Small intestine (tissue), 7 donors: ENCODE measurements around the gene ZNF536. TPM values are rescaled to one million over a fixed set of nuclear protein-coding genes. Genes with fewer than 3 reads are reported as not detected.

ENCODE experiments used
- DNase-seq, 2 donors: peaks; one replicate each; pipeline versions ENCODE4 v3.0.0 to v3.0.0-alpha.2; 2013
- FAIRE-seq: peaks from 2 replicates; lab custom pipeline; 2012; peaks lifted over from hg19 to GRCh38; lab: Jason Lieb, UNC
- H3K27ac ChIP-seq, 3 donors: one replicate each; pipeline ENCODE4 v1.5.1; 2013; ENCODE audit warnings: low read length in 2 of 3, mild to moderate bottlenecking in 2 of 3, control low read depth in 1 of 3, inconsistent platforms in 1 of 3, low read depth in 1 of 3, moderate library complexity in 1 of 3
- H3K27me3 ChIP-seq, 3 donors: one replicate each; pipeline ENCODE4 v1.6.1; 2013; ENCODE audit warnings: low read length in 3 of 3, inconsistent platforms in 1 of 3; ENCODE audit not compliant: control insufficient read depth in 3 of 3, insufficient read depth in 3 of 3
- H3K36me3 ChIP-seq, 3 donors: one replicate each; pipeline ENCODE4 v1.6.1; 2013; ENCODE audit warnings: low read length in 3 of 3, inconsistent platforms in 1 of 3, low read depth in 1 of 3, mild to moderate bottlenecking in 1 of 3, moderate library complexity in 1 of 3; ENCODE audit not compliant: control insufficient read depth in 3 of 3, insufficient read depth in 2 of 3
- H3K4me1 ChIP-seq, 3 donors: one replicate each; pipeline ENCODE4 v1.6.1; 2013; ENCODE audit warnings: low read length in 2 of 3, inconsistent platforms in 1 of 3, low read depth in 1 of 3, mild to moderate bottlenecking in 1 of 3, moderate library complexity in 1 of 3; ENCODE audit not compliant: control insufficient read depth in 3 of 3, insufficient read depth in 2 of 3
- H3K4me3 ChIP-seq, 3 donors: one replicate each; pipeline ENCODE4 v1.5.1; 2013; ENCODE audit warnings: low read length in 3 of 3, control low read depth in 1 of 3, inconsistent platforms in 1 of 3, low read depth in 1 of 3, mild to moderate bottlenecking in 1 of 3, moderate library complexity in 1 of 3
- H3K9me3 ChIP-seq, 2 donors: one replicate each; pipeline ENCODE4 v1.6.1; 2013; ENCODE audit warnings: low read depth in 1 of 2, low read length in 1 of 2; ENCODE audit not compliant: control insufficient read depth in 2 of 2, insufficient read depth in 1 of 2
- WGBS, 3 donors: extraction: QIAGEN DNeasy Blood & Tissue Kit; methylation state at CpG; one replicate each; pipeline ENCODE4 v1.1.7; 2013; 5-methylcytosine and 5-hydroxymethylcytosine counted together
- polyA plus RNA-seq, 4 donors: library from polyadenylated mRNA; stranded (reverse) in 3 of 4; unstranded in 1 of 4; fragments of 200-250 nt in 3 of 4; fragments of 120-200 nt in 1 of 4; gene quantifications; one replicate each; pipeline versions ENCODE4 v1.2.1 to v1.2.3, GENCODE V29; 2013
- donor health status: healthy with polysubstance abuse.
- donor health status: control.
- donor health status: control.
- donor health status: Bipolar disorder and iron deficiency.
- donor health status: healthy.

Gene ZNF536
- polyA plus RNA-seq, 4 donors = 0.27 to 3.3 (median 0.98) TPM; not detected in 1

- H3K4me3 ChIP-seq = no peak overlapping the region
- FAIRE-seq (no peak), DNase-seq (no peak)
- H3K4me1 ChIP-seq = no peaks in the 10 kb centered on the region
- H3K27ac ChIP-seq = no peak overlapping the region
- no peaks in the 10 kb centered on the region for H3K36me3 ChIP-seq
- no peaks in the 10 kb centered on the region for H3K27me3 ChIP-seq
- 73 to 84% (median 78%) methylated on average over 9 of the region's 9 CpGs for WGBS, 3 donors
- H3K9me3 ChIP-seq = no peaks in the 10 kb centered on the region
Observed at GRCh38 chr19:30559446-30559845, 187.3 kb downstream of the ZNF536 start.

GRCh38 chr19:30562981-30563380 lies 190.8 kb downstream of the ZNF536 start:
- 90 to 93% (median 90%) methylated on average over 8 of the region's 8 CpGs for WGBS, 3 donors
- no peak for DNase-seq

GRCh38 chr19:30563691-30564090 lies 191.5 kb downstream of the ZNF536 start:
- H3K9me3 ChIP-seq = no peaks in the 10 kb centered on the region
- no peak overlapping the region for H3K4me3 ChIP-seq
- no peak for FAIRE-seq
- no peaks in the 10 kb centered on the region for H3K36me3 ChIP-seq
- 63 to 83% (median 79%) methylated on average over 3 of the region's 3 CpGs for WGBS, 3 donors
- no peaks in the 10 kb centered on the region for H3K27me3 ChIP-seq
- no peak for DNase-seq
- no peak overlapping the region for H3K27ac ChIP-seq
- H3K4me1 ChIP-seq = no peaks in the 10 kb centered on the region

More at GRCh38 chr19:30562981-30563380, 190.8 kb downstream of the ZNF536 start:
- H3K9me3 ChIP-seq = no peaks in the 10 kb centered on the region
- no peak for FAIRE-seq
- no peak overlapping the region for H3K27ac ChIP-seq
- H3K4me1 ChIP-seq = no peaks in the 10 kb centered on the region
- H3K4me3 ChIP-seq = no peak overlapping the region
- no peaks in the 10 kb centered on the region for H3K36me3 ChIP-seq
- H3K27me3 ChIP-seq = no peaks in the 10 kb centered on the region

DNA sequence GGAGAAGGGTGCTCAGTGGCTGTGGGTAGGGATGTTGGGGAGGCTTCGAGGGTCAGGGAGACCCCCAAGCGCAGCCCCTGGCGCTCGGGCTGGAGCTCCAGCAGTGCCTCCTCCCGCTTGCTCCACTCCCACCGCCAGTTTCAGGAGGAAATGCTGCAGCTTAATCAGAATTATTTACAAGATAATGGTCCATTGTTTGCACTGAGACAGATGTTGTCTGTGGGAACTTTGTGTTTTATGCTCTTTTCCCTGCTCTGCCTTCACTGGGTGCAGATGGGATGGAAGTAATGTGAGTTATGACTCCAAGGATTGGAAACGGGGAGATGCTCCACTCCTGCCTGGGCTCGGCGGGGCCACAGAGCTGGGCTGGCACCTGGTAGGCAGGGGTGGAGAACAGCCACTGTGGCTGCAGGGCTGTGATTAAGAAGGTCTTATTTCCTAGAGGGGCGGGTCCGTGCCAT lies 192.4 kb downstream of the ZNF536 start:
- Histone ChIP-seq H3K27me3 (no peaks in the 10 kb centered on the region), H3K9me3 (no peaks in the 10 kb centered on the region), H3K36me3 (no peaks in the 10 kb centered on the region), H3K4me3 (no peak overlapping the region), H3K27ac (no peak overlapping the region), H3K4me1 (no peaks in the 10 kb centered on the region)
- 50 to 69% (median 56%) methylated on average over 11 of the region's 11 CpGs for WGBS, 3 donors
- DNase-seq (no peak), FAIRE-seq (no peak)

DNA sequence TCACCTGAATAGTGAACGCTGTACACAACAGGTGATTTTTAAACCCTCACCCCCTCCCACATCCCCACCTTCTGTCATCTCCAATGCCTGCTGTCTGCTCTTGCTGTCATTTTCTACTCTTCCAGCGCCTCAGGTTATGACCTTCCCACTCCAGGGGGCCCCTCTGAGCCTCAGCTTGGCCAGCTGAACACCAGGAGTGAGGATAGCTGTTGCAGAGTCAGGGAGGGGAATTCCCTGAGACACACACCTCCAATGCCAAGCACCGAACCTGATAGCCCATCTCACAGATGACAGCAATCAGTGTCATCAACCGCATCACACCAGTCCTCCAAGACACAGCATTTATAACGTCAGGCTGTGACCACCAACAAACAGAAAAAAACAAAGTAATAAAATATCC lies 193.5 kb downstream of the ZNF536 start:
- Histone ChIP-seq H3K27ac (no peak overlapping the region), H3K4me1 (no peaks in the 10 kb centered on the region), H3K27me3 (no peaks in the 10 kb centered on the region), H3K9me3 (no peaks in the 10 kb centered on the region), H3K36me3 (no peaks in the 10 kb centered on the region), H3K4me3 (no peak overlapping the region)
- 52 to 68% (median 59%) methylated on average over 5 of the region's 5 CpGs for WGBS, 3 donors
- DNase-seq = no peak
- no peak for FAIRE-seq

DNA sequence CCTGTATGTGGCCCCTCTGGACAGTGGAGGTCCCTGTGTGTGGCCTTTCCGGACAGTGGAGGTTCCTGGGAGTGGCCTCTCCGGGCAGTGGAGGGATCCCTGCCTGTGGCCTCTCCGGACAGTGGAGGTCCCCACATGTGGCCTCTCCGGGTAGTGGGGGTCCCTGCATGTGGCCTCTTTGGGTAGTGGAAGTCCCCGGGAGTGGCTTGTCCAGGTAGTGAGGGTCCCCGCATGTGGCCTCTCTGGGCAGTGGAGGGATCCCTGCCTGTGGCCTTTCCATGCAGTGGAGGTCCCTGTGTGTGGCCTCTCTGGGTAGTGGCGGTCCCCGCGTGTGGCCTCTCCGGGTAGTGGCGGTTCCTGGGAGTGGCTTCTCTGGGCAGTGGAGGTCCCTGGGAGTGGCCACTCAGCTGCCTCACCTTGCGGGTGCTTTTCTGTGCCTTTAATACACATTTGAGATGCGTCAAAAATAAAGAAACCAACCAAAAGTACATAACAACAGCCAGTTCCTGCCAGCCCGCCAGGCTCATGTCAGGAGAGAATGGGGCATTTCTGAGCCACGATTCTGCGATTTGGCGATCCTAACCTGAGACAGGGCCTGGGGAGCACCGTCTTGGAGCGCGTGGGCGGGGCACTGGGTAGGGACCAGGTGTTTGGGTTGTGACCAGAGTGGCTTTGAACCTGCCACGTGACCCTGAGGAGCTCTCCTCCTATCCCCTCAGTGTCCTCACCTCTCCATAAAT lies 194.7 kb downstream of the ZNF536 start:
- DNase-seq = no peak
- 78 to 85% (median 79%) methylated on average over 22 of the region's 22 CpGs for WGBS, 3 donors
- Histone ChIP-seq H3K36me3 (no peaks in the 10 kb centered on the region), H3K27me3 (no peaks in the 10 kb centered on the region), H3K27ac (no peak overlapping the region), H3K4me1 (no peaks in the 10 kb centered on the region), H3K9me3 (no peaks in the 10 kb centered on the region), H3K4me3 (no peak overlapping the region)
- FAIRE-seq = no peak

DNA sequence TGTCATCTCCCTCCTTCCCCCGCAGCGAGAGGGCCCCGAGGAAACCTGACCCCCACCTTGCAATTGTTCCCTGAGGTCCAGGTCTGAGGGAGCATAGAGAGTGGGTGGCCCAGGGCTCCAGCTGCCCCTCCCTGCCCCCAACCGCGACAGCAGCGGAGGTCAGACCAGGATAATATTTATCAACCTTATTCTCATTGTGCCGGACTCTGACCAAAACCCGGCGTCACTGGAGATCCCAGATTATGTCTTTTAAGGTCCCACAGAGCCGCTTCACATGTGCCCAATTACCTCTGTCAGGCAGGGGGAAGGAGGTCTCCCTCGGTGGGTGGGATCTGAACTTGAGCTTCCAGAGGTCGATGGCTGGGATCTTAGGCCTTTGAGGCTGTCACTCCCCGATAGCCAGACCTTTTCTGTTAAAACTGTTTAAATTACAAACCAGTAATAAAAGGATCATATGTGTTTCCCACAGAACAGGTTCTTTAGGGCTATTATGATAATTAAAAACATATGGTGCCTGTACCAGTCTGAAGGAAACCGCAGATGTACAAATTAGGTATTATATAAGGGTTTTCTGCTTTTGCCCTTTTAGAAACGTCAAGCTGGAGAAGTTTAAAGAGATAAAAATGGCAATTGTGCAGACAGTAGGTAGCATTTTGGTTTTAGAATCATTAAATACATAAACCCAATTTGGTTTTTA lies 195.5 kb downstream of the ZNF536 start:
- FAIRE-seq (no peak), DNase-seq (no peak)
- 22 to 61% (median 41%) methylated on average over 15 of the region's 15 CpGs for WGBS, 3 donors
- Histone ChIP-seq H3K36me3 (no peaks in the 10 kb centered on the region), H3K4me1 (no peaks in the 10 kb centered on the region), H3K27me3 (no peaks in the 10 kb centered on the region), H3K9me3 (no peaks in the 10 kb centered on the region), H3K27ac (no peak overlapping the region), H3K4me3 (no peak overlapping the region)

DNA sequence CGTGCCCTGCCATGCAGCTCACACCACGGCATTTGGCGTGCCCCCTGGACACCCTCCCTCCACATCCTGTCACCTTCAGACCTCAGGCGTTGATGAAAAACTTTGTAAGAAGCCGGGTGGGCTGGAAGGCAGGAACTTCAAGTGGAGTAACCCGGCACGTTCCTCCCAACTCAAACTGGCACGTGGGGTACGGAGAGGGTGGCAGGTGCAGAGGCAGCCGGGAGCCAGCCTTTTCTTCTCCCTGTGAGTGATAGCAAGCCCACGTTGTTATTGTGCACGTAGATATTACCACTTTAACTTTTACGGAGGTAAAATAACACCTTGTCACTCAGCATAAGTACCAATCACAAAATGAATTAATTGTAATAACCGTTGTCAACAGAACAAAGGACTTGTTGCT lies 198.0 kb downstream of the ZNF536 start:
- no peak for DNase-seq
- no peak overlapping the region for H3K27ac ChIP-seq
- FAIRE-seq = no peak
- no peaks in the 10 kb centered on the region for H3K4me1 ChIP-seq
- H3K4me3 ChIP-seq = no peak overlapping the region
- no peaks in the 10 kb centered on the region for H3K27me3 ChIP-seq
- H3K36me3 ChIP-seq = no peaks in the 10 kb centered on the region
- WGBS, 3 donors = 84 to 88% (median 85%) methylated on average over 14 of the region's 14 CpGs
- no peaks in the 10 kb centered on the region for H3K9me3 ChIP-seq
